Measurements from ENCODE around the gene GDPGP1.
"Not testable (repeated sequence)": the region's sequence is repeated elsewhere in the genome, so short reads cannot be mapped to it uniquely, and the experiment has no call there.

Gene GDPGP1

GRCh38 chr15:90227336-90227735 lies 6.7 kb upstream of the GDPGP1 start:
- no peak for DNase-seq

- DNase-seq: no peak
Measured at GRCh38 chr15:90227816-90228772, 5.9 kb upstream of the GDPGP1 start.

- DNase-seq: no peak
Measured at GRCh38 chr15:90228960-90229359, 5.0 kb upstream of the GDPGP1 start.

- DNase-seq: no peak
Measured at GRCh38 chr15:90230071-90230494, 3.9 kb upstream of the GDPGP1 start.

GRCh38 chr15:90230610-90231009 lies 3.4 kb upstream of the GDPGP1 start:
- no peak for DNase-seq

GRCh38 chr15:90231028-90232017 lies 2.7 kb upstream of the GDPGP1 start:
- no peak for DNase-seq

- no peak for DNase-seq
Measured at GRCh38 chr15:90232196-90232595, 1.8 kb upstream of the GDPGP1 start.

GRCh38 chr15:90232941-90233386 lies 1.0 kb upstream of the GDPGP1 start:
- DNase-seq: no peak

GRCh38 chr15:90233387-90234095 lies 468 bp upstream of the GDPGP1 start, which contains the start of gene CIB1:
Gene CIB1, minus strand, starts transcription at chr15:90233941. Its CDS starts 56 bp downstream, at chr15:90233885.
- DNase-seq: peak; percentile 96

GRCh38 chr15:90239371-90239770 lies 5.4 kb downstream of the GDPGP1 start:
- peak; percentile 56 for DNase-seq

GRCh38 chr15:90240856-90241255 lies 6.8 kb downstream of the GDPGP1 start:
- no peak for DNase-seq

- DNase-seq: peak; percentile 31
Measured at GRCh38 chr15:90241343-90242192, 7.6 kb downstream of the GDPGP1 start.

- no peak for DNase-seq
Measured at GRCh38 chr15:90243943-90244639, 10.1 kb downstream of the GDPGP1 start.

GRCh38 chr15:90248789-90249202 lies 14.8 kb downstream of the GDPGP1 start:
- DNase-seq: peak; percentile 18

GRCh38 chr15:90249203-90249863 lies 15.3 kb downstream of the GDPGP1 start, which contains the start of gene TTLL13:
Gene TTLL13, plus strand, starts transcription at chr15:90249556. Its CDS starts 1,075 bp downstream, at chr15:90250631.
- peak; percentile 90 for DNase-seq

- DNase-seq: no peak
Measured at GRCh38 chr15:90257776-90258175, 23.8 kb downstream of the GDPGP1 start.

GRCh38 chr15:90259524-90259923 lies 25.5 kb downstream of the GDPGP1 start:
- no peak for DNase-seq

- DNase-seq: not testable (repeated sequence)
Measured at GRCh38 chr15:90260731-90261130, 26.7 kb downstream of the GDPGP1 start.

- DNase-seq: no peak
Measured at GRCh38 chr15:90261811-90262210, 27.8 kb downstream of the GDPGP1 start.

- DNase-seq: no peak
Measured at GRCh38 chr15:90262426-90262825, 28.4 kb downstream of the GDPGP1 start.
